GM19328 (cell line): Measurements from ENCODE around the gene ZNF716.
"Not testable (repeated sequence)": the region's sequence is repeated elsewhere in the genome, so short reads cannot be mapped to it uniquely, and the experiment has no call there.

ENCODE experiments used
- ATAC-seq: cut with Tn5 transposase; IDR thresholded peaks from one replicate; pipeline ENCODE4 v1.9.1; 2021; ENCODE audit warnings: mild to moderate bottlenecking, moderate library complexity; ENCODE audit not compliant: unreplicated experiment

The ZNF716 gene

DNA sequence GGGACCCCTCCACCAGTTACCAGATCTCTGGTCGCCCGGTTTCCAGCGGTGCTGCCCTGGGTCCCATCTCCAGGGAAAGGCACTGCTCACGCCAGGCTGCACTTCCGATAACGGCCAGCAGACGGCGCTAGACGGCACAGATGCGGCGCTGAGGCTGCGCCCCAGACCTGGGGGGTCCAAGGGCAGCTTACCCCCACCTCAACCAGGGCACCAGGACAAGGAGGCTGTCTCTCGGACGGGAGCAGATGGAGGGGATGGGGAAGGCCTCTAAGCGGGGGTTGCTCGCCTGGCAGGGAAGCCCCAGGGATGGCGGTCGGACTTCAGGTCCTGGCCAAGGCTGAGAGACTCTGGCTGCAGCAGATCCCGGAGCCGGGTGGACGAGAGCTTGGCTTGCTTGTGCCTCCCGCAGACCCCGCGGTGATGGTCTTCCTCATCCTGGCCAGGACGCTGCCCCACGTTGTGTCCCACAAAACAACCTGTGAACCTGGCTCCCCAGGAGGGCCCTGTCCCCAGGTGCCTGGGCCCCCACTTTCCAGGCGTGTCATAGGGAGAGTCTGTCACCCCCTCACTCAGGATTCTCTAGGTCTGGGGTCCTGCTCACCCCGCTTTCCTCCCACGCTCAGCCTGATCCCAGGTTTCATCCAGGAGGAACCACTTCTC is 23.9 kb upstream of the ZNF716 start:
- ATAC-seq: no peak

- ATAC-seq: no peak
Measured at GRCh38 chr7:57426629-57427003, 23.4 kb upstream of the ZNF716 start.

- ATAC-seq: no peak
Measured at GRCh38 chr7:57427146-57427545, 22.8 kb upstream of the ZNF716 start.

DNA sequence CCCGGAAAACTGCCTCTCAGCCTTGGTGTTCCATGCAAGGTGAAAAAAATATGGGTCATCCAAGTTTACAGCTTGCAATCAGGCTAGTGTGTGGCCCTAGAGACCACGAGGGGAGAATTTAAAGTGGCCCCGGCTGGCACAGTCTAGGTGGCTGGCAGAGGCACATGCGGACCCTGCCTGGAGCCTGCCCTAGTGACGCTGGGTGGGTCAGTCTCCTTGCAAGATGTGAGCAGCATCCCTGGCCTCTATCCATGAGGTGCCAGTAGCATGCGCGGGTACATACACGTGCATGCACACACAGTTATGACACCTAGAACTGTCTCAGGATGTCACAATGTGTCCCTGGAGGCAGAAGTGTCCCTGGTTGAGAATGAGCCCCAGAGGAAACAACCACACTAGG is 22.4 kb upstream of the ZNF716 start:
- ATAC-seq: no peak

GRCh38 chr7:57432583-57432982 is 17.4 kb upstream of the ZNF716 start:
- ATAC-seq: no peak

DNA sequence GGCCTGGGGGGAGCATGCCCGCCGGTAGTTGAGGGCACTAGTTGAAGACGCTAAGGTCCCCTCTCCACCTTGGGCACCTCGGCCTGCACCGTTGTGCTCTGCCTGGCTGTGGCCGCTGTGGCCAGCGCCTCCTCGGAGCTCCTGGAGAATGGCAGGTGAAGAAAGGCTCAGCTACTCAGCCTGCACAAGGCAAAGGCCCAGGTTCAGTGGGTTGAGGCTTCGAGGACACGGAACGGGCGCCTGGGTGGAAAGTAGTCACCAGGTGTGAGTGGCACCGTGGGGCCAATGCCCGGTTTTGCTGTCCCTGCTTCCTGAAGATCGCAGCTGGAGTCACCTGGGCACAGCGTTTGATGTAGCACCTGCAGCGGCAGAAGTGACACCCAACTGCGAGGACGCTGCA is 12.4 kb upstream of the ZNF716 start:
- ATAC-seq: no peak

- ATAC-seq: no peak
Measured at GRCh38 chr7:57438244-57438643, 11.7 kb upstream of the ZNF716 start.

DNA sequence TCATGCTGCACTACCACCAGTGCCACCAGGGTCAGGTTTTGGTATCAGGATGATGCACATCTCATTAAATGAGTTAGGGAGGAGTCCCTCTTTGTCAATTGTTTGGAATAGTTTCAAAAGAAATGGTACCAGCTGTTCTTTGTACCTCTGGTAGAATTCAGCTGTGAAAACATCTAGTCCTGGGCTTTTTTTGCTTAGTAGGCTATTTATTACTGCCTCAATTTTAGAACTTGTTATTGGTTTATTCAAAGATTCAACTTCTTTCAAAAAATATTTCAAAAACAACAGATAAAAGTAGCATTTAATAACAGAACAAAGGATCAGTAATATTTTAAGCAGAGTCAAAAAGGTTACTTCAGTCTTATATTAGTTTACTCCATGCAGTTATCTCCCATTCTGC is 6.4 kb upstream of the ZNF716 start:
- ATAC-seq: no peak

- not testable (repeated sequence) for ATAC-seq
Measured at GRCh38 chr7:57469186-57469828, 19.3 kb downstream of the ZNF716 start.

DNA sequence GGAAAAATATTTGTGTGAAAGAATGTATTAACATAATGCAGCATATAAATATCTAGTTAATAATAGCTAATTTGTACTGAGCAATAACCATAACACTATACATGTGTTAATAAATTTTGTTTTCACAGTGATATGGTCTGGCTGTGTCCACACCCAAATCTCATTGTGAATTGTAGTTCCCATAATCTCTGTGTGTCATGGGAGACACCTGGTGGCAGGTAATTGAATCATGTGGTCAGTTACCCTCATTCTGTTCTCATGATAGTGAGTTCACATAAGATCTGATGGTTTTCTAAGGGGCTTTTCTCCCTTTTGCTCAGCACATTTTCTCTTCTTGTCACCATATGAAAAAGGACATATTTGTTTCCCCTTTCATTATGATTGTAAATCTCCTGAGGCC is 30.3 kb downstream of the ZNF716 start:
- not testable (repeated sequence) for ATAC-seq

DNA sequence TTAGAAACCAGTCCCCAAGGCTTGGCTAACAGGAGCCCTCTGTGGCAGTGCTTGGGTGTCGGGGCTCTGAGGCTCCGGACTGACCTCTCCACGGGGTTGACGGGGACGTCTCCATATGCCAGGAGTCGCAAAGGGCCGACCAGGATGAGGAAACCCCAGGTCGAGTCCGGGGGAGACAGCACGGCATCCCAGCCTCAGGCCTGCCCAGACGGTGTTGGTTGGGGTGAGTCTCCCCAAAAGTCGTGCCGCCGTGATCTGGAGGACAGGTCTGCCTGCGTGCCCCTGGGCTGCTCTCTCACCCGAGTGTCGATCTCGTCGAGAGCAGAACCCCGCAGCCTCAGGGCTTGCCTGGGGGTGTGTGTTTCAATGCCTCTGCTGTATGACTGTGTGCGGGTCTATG is 35.0 kb downstream of the ZNF716 start:
- not testable (repeated sequence) for ATAC-seq

DNA sequence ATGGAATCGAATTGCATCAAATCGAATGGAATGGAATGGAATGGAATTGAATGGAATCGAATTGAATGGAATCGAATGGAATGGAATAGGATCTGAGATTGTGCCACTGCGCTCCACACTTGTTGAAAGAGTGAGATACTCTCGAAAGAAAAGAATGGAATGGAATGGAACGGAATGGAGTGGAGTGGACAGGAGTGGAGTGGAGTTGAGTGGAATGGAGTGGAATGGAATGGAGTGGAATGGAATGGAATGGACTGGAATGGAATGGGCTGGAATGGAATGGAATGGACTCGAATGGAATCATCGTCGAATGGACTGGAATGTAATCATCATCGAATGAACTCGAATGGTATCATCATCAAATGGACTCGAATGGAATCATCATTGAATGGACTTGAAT is 38.0 kb downstream of the ZNF716 start:
- ATAC-seq: no peak

GRCh38 chr7:57495111-57495510 is 45.1 kb downstream of the ZNF716 start:
- not testable (repeated sequence) for ATAC-seq

- ATAC-seq: no peak
Measured at GRCh38 chr7:57496395-57496794, 46.4 kb downstream of the ZNF716 start.

GRCh38 chr7:57505176-57505575 is 55.2 kb downstream of the ZNF716 start:
- no peak for ATAC-seq
